ENCODE results near the gene MBOAT2.

Gene MBOAT2

GRCh38 chr2:8889978-8890377 lies 113.5 kb downstream of the MBOAT2 start:
- Histone ChIP-seq H3K36me3 (ENCODE audit: control insufficient read depth, insufficient read depth, low read length) (no peaks in the 10 kb centered on the region), H3K4me1 (no peaks in the 10 kb centered on the region), H3K9me3 (ENCODE audit: control insufficient read depth, low read length) (no peaks in the 10 kb centered on the region), H3K9ac (no peak overlapping the region), H3K4me2 (ENCODE audit: low read length) (no peak overlapping the region), H3K27me3 (ENCODE audit: control insufficient read depth, insufficient read depth, low read length) (no peaks in the 10 kb centered on the region), H3K27ac (no peak overlapping the region), H3K4me3 (ENCODE audit: low read depth, low read length) (no peak overlapping the region), H3K79me2 (no peaks in the 10 kb centered on the region), H2AFZ (no peak overlapping the region)
- TF ChIP-seq CTCF (IDR thresholded peaks at IDR 0.05) = no peak

GRCh38 chr2:8888963-8889362 lies 114.5 kb downstream of the MBOAT2 start:
- Histone ChIP-seq H3K4me1 (no peaks in the 10 kb centered on the region), H3K9me3 (ENCODE audit: control insufficient read depth, low read length) (no peaks in the 10 kb centered on the region), H3K27ac (no peak overlapping the region), H3K79me2 (no peaks in the 10 kb centered on the region), H2AFZ (no peak overlapping the region), H3K36me3 (ENCODE audit: control insufficient read depth, insufficient read depth, low read length) (no peaks in the 10 kb centered on the region), H3K27me3 (ENCODE audit: control insufficient read depth, insufficient read depth, low read length) (no peaks in the 10 kb centered on the region), H3K9ac (no peak overlapping the region), H3K4me2 (ENCODE audit: low read length) (no peak overlapping the region), H3K4me3 (ENCODE audit: low read depth, low read length) (no peak overlapping the region)
- no peak for TF ChIP-seq CTCF (IDR thresholded peaks at IDR 0.05)

GRCh38 chr2:8886876-8887275 lies 116.6 kb downstream of the MBOAT2 start:
- TF ChIP-seq CTCF (IDR thresholded peaks at IDR 0.05) = no peak
- no peaks in the 10 kb centered on the region for H3K79me2 ChIP-seq
- H3K36me3 ChIP-seq (ENCODE audit: control insufficient read depth, insufficient read depth, low read length) = no peaks in the 10 kb centered on the region
- H3K4me3 ChIP-seq (ENCODE audit: low read depth, low read length) = no peak overlapping the region
- no peak overlapping the region for H3K27ac ChIP-seq
- H3K4me2 ChIP-seq (ENCODE audit: low read length) = no peak overlapping the region
- H3K9me3 ChIP-seq (ENCODE audit: control insufficient read depth, low read length) = no peaks in the 10 kb centered on the region
- H3K9ac ChIP-seq = no peak overlapping the region
- no peak overlapping the region for H2AFZ ChIP-seq
- no peaks in the 10 kb centered on the region for H3K4me1 ChIP-seq
- H3K27me3 ChIP-seq (ENCODE audit: control insufficient read depth, insufficient read depth, low read length) = no peaks in the 10 kb centered on the region

- Histone ChIP-seq H3K4me1 (no peaks in the 10 kb centered on the region), H3K27ac (no peak overlapping the region), H2AFZ (no peak overlapping the region), H3K9me3 (ENCODE audit: control insufficient read depth, low read length) (no peaks in the 10 kb centered on the region), H3K79me2 (no peaks in the 10 kb centered on the region), H3K27me3 (ENCODE audit: control insufficient read depth, insufficient read depth, low read length) (no peaks in the 10 kb centered on the region), H3K4me2 (ENCODE audit: low read length) (no peak overlapping the region), H3K4me3 (ENCODE audit: low read depth, low read length) (no peak overlapping the region), H3K9ac (no peak overlapping the region), H3K36me3 (ENCODE audit: control insufficient read depth, insufficient read depth, low read length) (no peaks in the 10 kb centered on the region)
- no peak for TF ChIP-seq CTCF (IDR thresholded peaks at IDR 0.05)
Measured at GRCh38 chr2:8886202-8886518, 117.3 kb downstream of the MBOAT2 start.

GRCh38 chr2:8885449-8886201 lies 117.9 kb downstream of the MBOAT2 start:
- Histone ChIP-seq H3K4me2 (ENCODE audit: low read length) (no peak overlapping the region), H2AFZ (no peak overlapping the region), H3K27ac (no peak overlapping the region), H3K36me3 (ENCODE audit: control insufficient read depth, insufficient read depth, low read length) (no peaks in the 10 kb centered on the region), H3K27me3 (ENCODE audit: control insufficient read depth, insufficient read depth, low read length) (no peaks in the 10 kb centered on the region), H3K9me3 (ENCODE audit: control insufficient read depth, low read length) (no peaks in the 10 kb centered on the region), H3K79me2 (no peaks in the 10 kb centered on the region), H3K4me3 (ENCODE audit: low read depth, low read length) (no peak overlapping the region), H3K9ac (no peak overlapping the region), H3K4me1 (no peaks in the 10 kb centered on the region)
- TF ChIP-seq CTCF (IDR thresholded peaks at IDR 0.05) = no peak
